ENCODE data around the gene ESRRB. TPM values are rescaled to one million over a fixed set of nuclear protein-coding genes. Genes with fewer than 3 reads are reported as not detected.

The ESRRB gene
- total RNA-seq, 1 donor from 2014 or later = 0.12 TPM

DNA sequence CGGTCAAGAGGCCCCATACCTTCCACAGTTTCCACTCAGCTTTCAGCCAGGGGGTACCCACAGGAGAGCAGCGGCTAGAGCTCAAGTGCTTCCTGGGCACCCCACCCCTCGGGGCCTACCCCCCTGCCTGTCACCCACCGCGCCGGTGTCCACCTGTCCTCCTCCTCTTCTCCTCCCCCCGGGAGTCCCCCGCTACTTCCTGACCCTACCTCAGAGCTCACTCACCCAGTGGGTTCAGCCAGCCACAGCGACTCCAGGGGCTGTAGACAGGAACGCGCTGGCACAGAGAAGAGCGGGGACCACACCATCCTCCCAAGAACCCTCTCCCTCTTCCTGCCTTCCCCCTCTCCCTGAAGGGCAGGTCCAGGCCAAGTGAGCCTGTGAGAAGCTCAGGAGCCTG, 123.0 kb downstream of the ESRRB start:
- no peak for DNase-seq (ENCODE audit: low spot score, unreplicated experiment)
- H3K27ac Mint-ChIP-seq = no peak overlapping the region
- no peaks in the 10 kb centered on the region for H3K36me3 Mint-ChIP-seq (ENCODE audit: insufficient read depth)
- peaks cover 26% of the 10 kb centered on the region for H3K27me3 Mint-ChIP-seq
- TF ChIP-seq, protein P1, sequence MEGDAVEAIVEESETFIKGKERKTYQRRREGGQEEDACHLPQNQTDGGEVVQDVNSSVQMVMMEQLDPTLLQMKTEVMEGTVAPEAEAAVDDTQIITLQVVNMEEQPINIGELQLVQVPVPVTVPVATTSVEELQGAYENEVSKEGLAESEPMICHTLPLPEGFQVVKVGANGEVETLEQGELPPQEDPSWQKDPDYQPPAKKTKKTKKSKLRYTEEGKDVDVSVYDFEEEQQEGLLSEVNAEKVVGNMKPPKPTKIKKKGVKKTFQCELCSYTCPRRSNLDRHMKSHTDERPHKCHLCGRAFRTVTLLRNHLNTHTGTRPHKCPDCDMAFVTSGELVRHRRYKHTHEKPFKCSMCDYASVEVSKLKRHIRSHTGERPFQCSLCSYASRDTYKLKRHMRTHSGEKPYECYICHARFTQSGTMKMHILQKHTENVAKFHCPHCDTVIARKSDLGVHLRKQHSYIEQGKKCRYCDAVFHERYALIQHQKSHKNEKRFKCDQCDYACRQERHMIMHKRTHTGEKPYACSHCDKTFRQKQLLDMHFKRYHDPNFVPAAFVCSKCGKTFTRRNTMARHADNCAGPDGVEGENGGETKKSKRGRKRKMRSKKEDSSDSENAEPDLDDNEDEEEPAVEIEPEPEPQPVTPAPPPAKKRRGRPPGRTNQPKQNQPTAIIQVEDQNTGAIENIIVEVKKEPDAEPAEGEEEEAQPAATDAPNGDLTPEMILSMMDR (IDR thresholded peaks at IDR 0.05; ENCODE audit: unreplicated experiment) = no peak
- H3K4me1 Mint-ChIP-seq (ENCODE audit: low read depth) = peaks cover 8% of the 10 kb centered on the region
- no peaks in the 10 kb centered on the region for H3K9me3 Mint-ChIP-seq (ENCODE audit: low read depth)
- no peak overlapping the region for H3K4me3 Mint-ChIP-seq (ENCODE audit: low read depth)

DNA sequence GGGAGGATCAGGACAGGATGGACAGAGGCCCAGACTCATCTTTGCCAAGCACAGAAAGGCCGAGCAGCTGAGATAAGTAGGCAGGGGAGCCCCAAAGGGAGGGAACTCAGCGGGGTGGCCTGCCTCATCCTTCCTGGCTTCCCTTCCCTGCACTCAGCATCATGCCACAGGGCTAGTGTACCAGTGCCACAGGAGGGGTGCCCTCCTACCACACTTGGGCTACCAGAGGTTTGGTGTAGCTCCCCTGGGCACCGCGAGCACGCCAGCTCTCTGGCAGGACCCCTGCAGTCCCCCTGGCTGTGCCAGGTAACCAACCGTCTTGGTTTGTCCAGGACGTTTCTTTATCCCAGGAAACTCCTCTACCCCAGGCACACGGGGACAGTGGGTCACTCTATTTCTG, 123.5 kb downstream of the ESRRB start:
- Mint-ChIP-seq H3K27me3 (peaks cover 27% of the 10 kb centered on the region), H3K27ac (no peak overlapping the region), H3K36me3 (ENCODE audit: insufficient read depth) (no peaks in the 10 kb centered on the region)

DNA sequence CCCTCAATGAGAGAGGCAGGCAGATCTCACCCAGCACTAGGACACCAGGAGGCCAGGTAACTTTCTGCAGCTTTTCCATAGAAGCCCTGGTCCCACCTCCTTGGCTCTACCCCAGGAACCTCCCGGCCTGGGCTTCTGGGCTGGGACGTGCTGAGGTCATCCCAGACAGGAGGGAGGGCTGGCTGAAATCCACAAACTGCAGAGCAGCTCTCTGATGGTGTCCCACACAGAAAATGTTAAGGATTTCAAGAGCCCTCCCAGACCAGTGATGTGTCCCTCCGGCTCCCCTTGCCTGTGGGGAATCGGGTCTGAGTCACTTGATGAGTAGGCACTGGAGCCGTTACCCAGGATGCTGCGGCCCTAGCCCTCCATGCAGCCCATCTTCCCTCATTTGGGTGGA, 124.1 kb downstream of the ESRRB start:
- no peaks in the 10 kb centered on the region for H3K36me3 Mint-ChIP-seq (ENCODE audit: insufficient read depth)
- H3K4me1 Mint-ChIP-seq (ENCODE audit: low read depth) = peaks cover 8% of the 10 kb centered on the region
- DNase-seq (ENCODE audit: low spot score, unreplicated experiment) = no peak
- H3K27ac Mint-ChIP-seq = no peak overlapping the region
- no peak overlapping the region for H3K4me3 Mint-ChIP-seq (ENCODE audit: low read depth)
- H3K27me3 Mint-ChIP-seq = peaks cover 30% of the 10 kb centered on the region
- no peaks in the 10 kb centered on the region for H3K9me3 Mint-ChIP-seq (ENCODE audit: low read depth)
- TF ChIP-seq, protein P1 (IDR thresholded peaks at IDR 0.05; ENCODE audit: unreplicated experiment) = no peak

More for the DNA sequence above, 123.5 kb downstream of the ESRRB start:
- Mint-ChIP-seq H3K4me3 (ENCODE audit: low read depth) (no peak overlapping the region), H3K9me3 (ENCODE audit: low read depth) (no peaks in the 10 kb centered on the region), H3K4me1 (ENCODE audit: low read depth) (peaks cover 8% of the 10 kb centered on the region)
- TF ChIP-seq, protein P1 (IDR thresholded peaks at IDR 0.05; ENCODE audit: unreplicated experiment) = no peak
- no peak for DNase-seq (ENCODE audit: low spot score, unreplicated experiment)

DNA sequence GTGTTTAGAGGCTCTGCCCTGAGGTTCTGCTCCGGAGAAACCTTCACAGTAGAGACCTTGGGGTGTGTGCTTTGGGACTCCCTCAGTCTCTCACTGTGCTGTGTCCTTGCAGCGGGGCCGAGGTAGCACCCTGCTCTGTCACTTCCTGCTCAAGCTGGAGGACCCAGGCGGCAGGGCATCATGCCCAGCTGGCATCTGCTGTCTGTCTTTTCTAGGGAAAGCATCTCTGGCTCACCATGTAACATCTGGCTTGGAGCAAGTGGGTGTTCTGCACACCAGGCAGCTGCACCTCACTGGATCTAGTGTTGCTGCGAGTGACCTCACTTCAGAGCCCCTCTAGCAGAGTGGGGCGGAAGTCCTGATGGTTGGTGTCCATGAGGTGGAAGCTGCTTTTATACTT, 124.5 kb downstream of the ESRRB start:
- TF ChIP-seq, protein P1 (IDR thresholded peaks at IDR 0.05; ENCODE audit: unreplicated experiment) = no peak
- Mint-ChIP-seq H3K9me3 (ENCODE audit: low read depth) (no peaks in the 10 kb centered on the region), H3K27ac (no peak overlapping the region), H3K27me3 (peaks cover 30% of the 10 kb centered on the region), H3K36me3 (ENCODE audit: insufficient read depth) (no peaks in the 10 kb centered on the region), H3K4me3 (ENCODE audit: low read depth) (no peak overlapping the region), H3K4me1 (ENCODE audit: low read depth) (peaks cover 8% of the 10 kb centered on the region)
- no peak for DNase-seq (ENCODE audit: low spot score, unreplicated experiment)

DNA sequence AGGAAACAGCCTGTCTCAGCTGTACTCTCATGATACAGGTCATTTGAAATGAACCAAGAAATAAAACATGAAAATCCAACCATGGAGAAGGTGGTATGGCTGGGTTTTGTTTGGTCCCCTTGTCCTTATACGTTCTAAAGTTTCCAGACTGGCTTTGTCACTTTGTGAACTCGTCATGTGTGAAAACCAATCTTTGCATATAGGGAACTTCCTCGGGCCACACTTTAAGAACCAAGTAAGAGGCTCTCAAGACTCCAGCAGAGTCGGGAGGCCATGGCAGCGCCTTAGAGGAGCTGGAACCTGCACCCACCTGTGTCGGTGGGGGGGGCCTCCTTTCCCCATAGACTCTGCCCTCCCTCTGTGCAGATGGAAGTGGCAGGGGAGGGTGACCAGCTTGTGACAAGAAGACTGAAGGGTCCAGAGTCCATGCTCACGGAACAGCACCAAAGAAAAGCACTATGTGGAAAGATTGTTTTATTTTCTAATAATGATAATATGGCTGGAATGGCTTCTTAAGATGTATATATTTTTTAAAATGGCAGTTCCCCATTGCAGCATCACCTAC, 125.3 kb downstream of the ESRRB start:
- no peaks in the 10 kb centered on the region for H3K36me3 Mint-ChIP-seq (ENCODE audit: insufficient read depth)
- peaks cover 6% of the 10 kb centered on the region for H3K4me1 Mint-ChIP-seq (ENCODE audit: low read depth)
- H3K4me3 Mint-ChIP-seq (ENCODE audit: low read depth) = no peak overlapping the region
- TF ChIP-seq, protein P1 (IDR thresholded peaks at IDR 0.05; ENCODE audit: unreplicated experiment) = no peak
- H3K9me3 Mint-ChIP-seq (ENCODE audit: low read depth) = no peaks in the 10 kb centered on the region
- DNase-seq (ENCODE audit: low spot score, unreplicated experiment) = no peak
- H3K27me3 Mint-ChIP-seq = peaks cover 36% of the 10 kb centered on the region
- H3K27ac Mint-ChIP-seq = no peak overlapping the region

Measured in progenitor cell of endocrine pancreas (in vitro differentiated cells).